HG02642 (cell line): ENCODE results near the gene CSNK1A1.

Experiments used
- ATAC-seq: cut with Tn5 transposase; IDR thresholded peaks from one replicate; pipeline ENCODE4 v1.9.1; 2021; ENCODE audit warnings: mild to moderate bottlenecking; ENCODE audit not compliant: unreplicated experiment, poor library complexity

The CSNK1A1 gene

DNA sequence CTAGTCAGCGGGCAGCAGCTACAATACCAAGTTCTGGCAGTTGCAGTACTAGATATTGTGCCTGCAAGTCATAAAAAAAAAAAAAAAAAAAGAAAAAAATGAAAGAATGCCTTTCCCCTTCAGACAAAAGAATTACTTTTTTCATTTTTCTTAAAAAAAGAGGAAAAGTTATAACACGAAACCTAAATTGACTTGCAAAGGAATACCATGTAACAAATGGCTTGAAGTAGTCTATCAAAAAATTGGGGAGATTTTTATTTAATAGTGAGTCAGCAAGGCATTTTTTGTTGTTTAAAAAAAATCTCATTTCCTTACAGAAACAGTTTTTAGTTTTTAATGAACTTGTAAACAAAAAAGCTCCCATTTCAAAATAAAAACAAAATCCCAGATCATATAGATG lies 55.6 kb downstream of the CSNK1A1 start:
- no peak for ATAC-seq

DNA sequence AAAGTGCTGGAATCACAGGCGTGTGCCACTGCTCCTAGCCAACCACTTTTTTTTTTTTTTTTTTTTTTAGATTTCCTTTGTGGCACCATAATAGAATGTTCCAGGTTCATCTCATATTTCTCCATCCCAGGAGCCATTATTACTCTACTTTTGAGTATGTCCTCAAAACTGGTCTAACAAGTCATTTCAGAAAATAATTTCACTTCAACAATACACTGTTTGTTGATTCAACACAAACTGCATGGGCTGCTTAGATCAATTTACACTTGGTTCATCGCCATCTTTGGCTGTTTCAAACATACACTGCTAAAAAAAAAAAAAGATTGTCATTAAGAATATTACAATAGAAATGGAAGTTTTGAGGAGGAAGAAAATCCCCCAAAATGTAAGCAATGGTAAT lies 57.9 kb downstream of the CSNK1A1 start:
- no peak for ATAC-seq

DNA sequence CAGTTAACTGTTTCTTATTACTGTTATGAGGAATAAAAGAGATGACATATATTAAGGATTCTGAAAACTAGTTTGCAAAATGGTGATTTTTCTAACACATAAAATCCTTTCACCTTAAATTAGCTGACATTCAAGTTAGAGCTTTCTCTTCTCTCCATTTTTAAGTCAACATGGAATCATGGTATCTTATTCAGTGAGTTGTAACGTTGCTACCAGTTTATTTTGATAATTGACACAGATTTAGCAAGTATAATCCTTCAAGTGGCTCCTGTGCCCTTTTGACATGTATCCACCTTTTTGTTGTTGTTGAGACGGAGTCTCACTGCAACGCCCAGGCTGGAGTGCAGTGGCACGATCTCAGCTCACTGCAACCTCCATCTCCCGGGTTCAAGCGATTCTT lies 58.5 kb downstream of the CSNK1A1 start:
- no peak for ATAC-seq

DNA sequence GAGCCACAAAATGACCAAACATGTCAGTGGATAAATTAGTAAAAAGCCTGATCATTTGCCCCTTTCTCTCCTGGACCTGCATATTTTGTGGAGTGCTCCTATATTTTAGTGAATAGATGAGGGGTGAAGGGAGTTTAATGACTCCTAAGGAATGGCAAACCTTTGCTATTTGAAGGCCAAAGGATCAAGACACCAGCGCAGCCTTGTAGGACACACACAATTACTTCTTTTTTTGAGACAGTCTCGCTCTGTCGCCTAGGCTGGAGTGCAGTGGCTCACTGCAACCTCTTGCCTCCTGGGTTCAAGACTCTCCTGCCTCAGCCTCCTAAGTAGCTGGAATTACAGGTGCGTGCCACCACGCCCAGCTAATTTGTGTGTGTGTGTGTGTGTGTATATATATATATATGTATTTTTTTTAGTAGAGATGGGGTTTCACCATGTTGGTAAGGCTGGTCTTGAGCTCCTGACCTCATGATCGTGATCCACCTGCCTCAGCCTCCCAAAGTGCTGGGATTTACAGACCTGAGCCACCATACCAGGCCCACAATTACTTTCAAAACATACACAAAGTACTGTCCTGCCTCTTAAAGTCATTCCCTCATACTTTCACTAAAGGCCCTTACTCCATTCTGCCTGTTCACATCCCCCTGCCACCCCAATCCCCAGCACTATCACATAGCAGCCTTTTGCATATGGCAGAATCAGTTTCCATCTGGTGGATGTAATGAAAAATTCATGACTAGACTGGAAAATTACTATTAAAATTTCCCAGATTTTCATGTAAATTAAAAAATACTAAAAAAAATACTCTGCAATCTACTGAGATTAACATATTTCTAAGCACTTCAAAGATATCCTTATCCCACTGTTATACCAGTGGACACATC lies 60.4 kb downstream of the CSNK1A1 start:
- ATAC-seq, result no peak

DNA sequence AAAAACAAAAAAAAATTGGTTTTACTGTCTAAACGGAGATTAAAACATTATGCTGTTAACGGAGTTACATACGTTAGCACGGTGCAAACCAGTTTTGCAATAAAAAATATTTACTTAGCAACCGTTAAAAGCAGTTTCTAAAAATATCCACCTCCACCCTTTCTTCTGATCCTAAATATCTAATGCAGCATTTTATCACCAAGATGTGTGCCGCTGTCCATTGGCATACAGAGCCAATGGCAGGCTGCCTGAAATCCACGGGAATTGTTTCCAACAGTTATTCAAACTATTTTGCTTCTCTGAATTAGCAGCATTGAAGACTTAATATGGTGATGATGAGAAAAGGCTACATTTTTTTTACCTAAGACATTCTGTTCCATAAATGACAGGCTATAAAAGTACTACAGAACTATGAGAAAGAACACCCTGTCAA lies 61.6 kb downstream of the CSNK1A1 start:
- no peak for ATAC-seq

DNA sequence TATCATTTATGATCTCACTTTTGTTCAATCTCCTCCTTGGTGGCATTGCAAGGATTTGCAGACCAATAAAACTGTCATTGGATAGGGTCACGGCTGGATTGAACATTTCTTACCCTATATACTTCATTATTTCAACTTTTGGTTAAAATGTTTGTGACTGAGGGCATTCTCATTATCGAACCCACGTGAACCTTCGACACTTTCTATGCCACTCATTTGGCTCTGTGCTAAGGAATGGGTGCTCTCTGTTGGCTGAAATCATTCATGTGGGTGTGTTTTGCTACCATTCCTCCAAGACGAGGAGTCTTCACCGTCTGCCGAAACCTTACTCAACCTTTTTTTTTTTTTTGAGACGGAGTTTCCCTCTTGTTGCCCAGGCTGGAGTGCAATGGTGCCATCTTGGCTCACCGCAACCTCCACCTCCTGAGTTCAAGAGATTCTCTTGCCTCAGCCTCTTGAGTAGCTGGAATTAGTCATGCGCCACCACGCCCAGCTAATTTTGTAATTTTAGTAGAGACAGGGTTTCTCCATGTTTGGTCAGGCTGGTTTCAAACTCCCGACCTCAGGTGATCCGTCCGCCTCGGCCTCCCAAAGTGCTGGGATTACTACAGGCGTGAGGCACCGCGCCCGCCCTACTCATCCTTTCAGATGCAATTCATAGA lies 62.5 kb downstream of the CSNK1A1 start:
- no peak for ATAC-seq

DNA sequence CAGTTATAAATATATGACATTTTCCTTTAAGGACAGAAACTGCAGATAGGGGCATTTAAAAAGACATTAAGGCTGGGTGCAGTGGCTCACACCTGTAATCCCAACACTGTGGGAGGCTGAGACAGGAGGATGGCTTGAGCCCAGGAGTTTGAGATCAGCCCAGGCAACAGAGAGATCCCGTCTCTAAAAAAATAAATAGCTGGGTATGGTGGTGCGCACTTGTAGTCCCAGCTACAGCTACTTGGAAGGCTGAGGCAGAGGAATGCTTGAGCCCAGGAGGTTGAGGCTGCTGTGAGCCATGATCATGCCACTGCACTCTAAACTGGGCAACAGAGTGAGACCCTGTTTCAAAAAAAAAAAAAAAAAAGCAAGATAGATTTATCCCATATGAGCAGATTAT lies 63.6 kb downstream of the CSNK1A1 start:
- ATAC-seq, result no peak

DNA sequence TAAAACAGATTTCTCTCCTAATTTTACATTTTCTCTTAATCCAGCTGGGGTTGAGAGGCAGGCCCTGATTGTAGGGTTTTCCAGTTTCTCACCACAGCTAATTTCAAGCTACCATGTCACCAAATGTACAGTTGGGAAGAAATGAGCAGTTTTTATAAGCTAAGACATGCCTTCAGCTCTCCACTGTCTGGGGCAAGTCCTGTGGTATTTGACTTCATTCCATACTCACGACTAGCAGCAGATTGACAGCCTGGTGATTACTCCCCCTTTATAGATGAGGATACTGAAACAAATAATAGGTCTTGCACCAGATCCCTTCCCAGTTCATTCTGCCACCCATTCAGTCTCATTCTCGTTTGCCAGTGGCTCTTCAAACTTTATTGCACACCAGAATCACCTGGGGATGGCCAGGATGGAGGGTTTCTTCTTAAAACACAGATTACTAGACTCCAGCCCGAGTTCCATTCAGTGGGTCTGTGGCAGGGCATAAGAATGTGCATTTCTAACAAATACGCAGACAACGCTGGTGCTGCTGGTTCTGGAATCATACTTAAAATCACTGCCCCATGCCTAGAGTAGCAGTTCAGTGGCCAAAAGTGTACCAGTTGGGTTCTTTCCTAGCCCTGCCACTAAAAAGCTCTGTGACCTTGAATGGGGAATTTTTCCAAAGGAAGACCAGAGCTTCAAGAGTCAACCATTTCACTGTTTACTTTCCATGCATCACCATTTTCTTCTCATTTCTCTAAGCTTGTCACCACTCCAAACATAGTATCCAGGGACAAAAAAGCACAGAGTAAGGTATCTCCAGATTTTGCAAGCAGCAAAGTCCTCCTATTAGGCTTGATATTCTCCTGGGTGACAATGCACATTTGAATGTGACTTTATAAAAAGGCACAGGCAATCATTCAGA lies 64.3 kb downstream of the CSNK1A1 start:
- no peak for ATAC-seq

DNA sequence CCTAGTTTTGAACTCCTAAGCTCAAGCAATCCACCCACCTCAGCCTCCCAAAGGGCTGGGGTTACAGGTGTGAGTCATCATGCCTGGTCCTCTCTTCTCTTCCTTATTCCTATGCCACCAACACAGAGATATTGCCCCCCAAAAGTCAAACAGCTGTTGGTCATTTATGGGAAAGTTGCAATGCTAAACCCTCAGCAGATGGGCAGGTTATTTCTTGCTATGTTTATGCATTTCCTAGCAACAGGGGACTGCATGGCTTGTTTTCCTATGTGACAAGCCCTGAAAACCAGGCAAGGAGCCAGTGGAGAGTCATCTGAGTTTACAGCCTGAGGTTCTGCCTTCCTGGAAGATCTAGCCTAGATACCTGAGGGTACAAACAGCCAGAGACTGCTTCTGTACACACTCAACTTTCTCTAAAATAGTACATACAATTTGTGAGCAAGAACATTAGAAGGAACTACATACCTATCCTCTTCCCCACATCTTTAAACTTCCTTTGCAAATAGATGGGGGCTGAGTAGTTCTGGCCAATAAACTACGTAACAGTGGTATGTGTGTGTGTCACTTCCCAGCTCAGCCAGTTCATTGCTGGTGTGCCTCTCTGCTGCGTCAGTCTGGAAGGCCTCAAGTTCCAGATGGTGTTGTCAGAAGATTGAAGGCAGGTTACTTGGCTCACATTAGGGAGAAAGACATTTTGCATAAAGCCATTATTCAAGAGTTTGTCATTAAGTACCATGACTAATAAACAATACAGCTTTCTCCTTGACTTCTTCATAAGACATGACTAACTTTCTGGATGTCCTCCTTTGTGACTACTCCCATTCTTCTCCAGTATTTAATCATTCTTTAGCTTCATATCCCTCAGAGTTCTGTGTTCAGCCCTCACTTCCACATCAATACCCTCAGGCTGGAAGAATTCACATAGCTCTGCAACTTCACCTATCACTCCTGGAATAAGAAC lies 65.3 kb downstream of the CSNK1A1 start:
- ATAC-seq, result no peak

DNA sequence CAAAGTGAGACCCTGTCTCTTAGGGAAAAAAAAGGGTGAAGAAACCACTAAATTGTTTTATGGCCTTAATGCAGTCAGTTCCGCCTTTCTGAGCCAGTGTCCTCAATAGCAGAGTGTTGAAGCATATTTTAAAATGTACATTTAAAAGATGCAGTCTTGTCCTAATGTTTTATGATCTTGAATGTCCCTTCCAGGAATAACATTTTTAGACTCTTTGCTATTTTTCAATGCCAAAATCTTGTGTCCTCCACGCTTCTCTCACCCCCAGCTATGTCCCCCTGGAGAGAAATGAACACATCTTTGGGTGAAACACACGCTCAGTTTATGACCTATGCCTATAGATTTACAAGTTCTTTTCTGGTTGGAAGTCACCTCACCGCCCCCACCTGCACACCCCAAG lies 69.8 kb downstream of the CSNK1A1 start:
- ATAC-seq, result no peak

DNA sequence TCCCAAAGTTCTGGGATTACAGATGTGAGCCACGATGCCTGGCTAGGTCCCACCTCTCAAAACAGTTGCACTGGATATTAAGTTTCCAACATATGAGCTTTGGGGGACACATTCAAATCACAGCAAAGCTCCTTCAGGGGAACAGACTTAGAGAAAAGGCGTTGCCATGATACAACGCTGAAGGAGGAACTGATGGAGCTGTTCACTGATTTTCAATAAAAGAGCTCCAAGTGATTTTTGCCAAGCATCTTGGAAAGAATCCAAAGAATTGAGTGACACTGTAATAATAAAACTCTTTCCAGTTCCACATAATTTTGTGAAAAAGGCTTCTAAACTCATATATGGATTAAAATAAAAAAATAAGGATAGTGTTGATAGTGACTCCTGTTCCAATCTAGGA lies 72.5 kb downstream of the CSNK1A1 start:
- no peak for ATAC-seq

DNA sequence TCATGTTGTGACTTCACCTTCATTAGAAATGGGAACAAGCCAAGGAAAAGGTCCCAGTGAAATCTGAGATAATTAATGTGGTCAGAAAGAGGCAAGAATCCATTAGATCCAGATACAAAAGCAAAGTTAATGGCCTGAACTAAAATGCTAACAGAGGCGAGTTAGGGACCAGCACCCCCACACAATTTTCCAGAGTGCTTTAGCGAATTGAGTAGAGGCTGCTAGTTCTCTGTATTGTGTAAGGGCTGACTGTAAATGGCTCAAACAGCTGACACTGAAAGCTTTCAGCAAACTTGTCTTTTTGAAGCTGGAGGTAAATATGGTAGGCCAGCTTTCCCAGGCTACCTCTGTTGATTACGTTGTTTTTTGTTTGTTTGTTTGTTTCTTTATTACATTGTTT lies 75.5 kb downstream of the CSNK1A1 start:
- no peak for ATAC-seq

DNA sequence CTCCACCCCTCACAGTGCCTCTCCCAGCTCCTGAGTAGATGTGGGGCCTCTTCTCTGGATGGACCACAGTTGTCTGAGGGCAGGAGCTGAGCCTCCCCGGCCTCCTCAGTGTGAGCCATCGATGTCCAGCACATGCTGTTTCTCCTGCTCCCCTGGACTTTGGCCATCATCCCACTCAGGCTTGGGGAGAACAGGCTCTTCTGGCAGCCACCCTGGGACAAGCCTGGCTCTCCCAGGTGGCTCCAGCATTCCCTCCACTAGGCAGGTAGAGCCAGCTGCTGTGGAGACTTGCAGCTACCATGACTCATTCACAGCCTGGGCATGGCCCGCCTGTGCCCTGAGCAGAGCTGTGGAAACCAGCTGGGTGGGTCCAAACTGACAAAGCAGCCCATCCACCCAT lies 77.0 kb downstream of the CSNK1A1 start:
- no peak for ATAC-seq

DNA sequence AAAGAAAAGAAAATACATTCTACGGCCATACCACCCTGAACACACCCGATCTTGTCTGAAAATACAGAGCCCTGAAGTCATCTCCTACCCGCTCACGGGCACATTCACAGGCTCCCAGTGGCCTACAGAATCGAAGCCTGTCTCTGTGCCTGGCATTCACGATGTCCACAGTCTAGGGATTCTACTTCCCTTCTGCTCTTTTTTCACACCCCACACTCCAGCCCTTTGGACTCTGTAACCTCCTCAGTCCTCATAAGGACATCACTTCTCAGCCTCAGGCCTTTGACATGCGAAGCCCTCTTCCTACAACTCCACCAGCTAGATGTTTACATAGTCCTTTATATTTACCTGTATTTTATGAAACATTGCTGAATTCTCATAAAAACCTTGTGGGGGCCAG lies 77.8 kb downstream of the CSNK1A1 start:
- no peak for ATAC-seq

DNA sequence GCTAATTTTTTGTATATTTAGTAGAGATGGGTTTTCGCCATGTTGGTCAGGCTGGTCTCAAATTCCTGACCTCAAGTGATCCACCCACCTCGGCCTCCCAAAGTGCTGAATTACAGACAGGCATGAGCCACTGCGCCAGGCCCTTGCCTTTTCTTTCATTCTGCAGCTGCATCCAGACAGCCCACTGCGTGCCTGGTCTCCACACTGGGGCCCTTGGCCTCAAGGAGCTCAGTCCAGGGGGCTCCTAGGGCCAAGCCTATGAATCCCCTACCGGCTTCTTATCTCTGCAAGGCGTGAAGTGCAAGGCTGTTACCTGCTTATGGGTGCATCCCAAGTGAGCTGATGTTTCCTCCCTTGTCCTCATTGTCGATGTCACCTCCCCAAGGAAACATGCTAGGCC lies 78.8 kb downstream of the CSNK1A1 start:
- no peak for ATAC-seq

DNA sequence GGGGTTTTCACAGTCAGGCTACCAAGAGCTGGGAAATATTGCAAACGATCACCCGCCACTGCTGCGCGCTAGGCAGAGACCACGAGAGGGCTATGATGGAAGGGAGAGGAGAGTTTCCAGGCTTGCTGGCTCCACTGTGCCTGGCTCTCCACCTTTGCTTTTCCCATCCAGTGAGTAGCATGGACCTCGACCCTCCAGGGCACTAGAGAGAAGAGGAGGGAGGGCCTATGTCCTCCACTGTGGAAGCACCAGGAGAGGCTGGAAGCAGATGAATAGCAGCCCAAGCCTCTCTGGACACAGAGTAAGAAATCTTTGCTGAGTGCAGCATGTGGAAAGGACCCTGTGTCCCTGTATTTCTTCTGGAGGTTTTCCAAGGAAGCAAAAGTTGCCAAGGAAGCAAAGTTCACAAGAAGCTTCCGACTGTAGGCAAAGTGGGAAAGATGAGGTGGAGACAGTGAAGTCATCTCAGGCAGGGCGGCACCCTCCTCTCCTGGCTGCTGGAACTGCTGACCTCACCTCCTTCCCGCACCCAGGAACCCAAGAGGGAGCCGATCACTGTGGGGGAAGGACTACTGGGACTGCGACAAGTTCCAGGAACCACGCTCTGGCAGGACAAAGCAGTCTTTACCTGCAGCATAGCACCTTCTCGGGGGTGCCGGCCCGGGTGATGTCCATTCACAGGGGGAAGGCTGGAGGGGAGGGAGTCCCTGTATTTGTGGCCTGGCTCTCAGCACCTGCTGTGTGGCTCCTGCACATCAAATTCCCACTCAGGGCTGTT lies 79.6 kb downstream of the CSNK1A1 start:
- no peak for ATAC-seq

DNA sequence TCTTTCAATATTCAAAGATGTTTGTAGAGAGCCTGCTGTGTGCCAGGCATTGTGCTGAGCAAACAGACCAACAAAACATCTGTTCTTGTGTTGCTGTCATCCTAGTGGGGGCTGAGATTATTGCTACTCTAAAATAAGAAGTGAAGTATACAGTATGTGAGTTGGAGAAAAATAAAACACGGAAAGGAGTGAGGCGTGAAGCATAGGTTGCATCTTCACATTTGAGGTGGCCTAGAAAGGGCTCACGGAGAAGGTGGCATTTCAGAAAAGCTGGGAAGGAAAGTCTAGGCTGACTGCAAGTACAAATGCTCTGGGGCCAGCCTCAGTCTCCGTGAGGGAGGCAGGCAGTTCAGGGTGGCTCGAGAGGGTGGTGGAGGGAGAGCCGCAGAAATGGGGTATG lies 80.3 kb downstream of the CSNK1A1 start:
- ATAC-seq, result no peak

DNA sequence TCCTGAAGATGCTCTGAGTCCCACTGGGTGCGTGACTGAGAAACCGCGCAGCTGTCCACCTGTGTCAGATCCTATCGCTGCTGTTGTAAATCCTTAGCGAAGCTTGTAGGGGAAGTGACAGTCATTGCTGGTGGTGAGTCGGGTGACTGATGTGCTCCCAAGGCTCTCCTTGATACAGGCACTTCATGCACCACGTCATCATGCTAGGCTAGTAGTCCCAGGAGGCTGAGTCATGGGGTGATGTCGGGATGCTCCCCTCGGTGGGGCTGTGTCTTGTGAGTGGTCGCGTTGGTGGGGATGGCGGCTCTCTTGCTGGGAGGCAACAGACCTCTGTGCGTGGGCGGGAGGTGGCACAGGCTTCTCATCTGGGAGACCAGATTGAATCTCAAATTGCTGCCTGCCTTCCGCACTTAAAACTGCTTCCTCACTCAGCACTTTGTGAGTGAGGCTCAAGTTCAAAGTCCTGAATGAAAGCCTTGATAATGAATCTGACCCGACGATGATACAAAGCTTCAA lies 84.7 kb downstream of the CSNK1A1 start:
- ATAC-seq, result no peak
